NCI-H460 (cell line): ENCODE data around the gene SLC66A1. TPM values are rescaled to one million over a fixed set of nuclear protein-coding genes. Genes with fewer than 3 reads are reported as not detected.

Source experiments
- DNase-seq: peaks from one replicate; pipeline ENCODE4 v3.0.0-alpha.2; 2016; ENCODE audit warnings: low read depth; ENCODE audit errors: extremely low read depth
- total RNA-seq: library from RNA; depleted of rRNA; stranded (reverse); fragments of >200 nt; shearing (Covaris generic); gene quantifications from 2 replicates; pipeline ENCODE4 v1.2.3, GENCODE V29; 2014

SLC66A1 gene
- total RNA-seq, 1 experiment from 2014 or later, result 10.5 TPM

DNA sequence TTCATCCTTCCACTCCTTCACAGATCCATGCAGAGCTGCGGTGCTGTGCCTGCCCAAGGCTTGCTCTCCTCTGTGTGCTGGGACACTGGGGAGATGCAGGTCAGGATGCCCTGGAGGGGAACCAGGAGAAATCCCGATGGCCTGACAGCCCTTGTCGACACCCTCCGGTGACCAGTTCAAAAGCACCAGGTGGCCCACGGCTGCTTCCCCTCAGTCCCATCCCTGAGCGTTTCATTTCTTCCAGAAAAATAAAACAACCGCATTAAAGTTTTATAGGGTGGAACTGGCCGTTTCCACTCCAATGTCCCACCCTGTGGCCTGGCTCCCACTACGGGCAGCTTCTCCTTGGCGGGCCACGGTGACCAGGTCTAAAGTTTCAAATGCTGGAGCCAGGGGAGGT, 48.3 kb downstream of the SLC66A1 start:
- no peak for DNase-seq

DNA sequence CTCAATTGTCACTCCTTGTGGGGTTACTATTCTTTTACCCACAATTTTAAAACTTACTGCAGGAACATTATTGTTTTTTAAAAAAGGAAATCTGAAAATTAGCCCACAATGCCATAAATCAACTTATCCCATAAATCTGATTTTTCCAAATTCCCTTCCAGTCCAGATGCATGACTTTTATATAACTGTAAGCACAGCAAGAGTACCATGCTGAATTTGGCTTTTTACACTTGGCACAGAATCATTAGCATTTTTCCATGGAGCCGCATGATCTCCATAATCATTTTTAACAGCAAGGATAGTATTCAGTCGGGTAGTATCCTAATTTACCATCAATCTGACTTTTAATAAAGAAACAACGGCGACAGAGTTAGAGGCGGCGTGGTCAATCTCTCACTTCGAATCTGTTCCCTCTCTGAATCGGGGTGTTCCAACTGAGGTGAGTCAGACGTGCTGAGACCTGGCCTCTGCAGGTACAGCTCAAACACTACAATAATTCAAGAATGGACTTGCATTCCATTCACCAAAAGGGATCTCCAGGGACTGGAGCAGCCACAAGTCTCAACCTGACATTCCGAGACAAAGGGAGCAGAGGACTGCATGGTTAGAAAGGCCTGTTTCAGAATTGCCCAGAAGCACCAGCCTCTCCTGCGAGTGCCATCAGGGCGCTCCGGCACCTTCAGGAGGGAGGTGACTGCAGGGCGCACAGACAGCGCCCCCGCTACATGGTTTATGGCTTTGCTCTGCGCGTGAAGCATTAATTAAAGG, 48.9 kb downstream of the SLC66A1 start:
- DNase-seq, result no peak

DNA sequence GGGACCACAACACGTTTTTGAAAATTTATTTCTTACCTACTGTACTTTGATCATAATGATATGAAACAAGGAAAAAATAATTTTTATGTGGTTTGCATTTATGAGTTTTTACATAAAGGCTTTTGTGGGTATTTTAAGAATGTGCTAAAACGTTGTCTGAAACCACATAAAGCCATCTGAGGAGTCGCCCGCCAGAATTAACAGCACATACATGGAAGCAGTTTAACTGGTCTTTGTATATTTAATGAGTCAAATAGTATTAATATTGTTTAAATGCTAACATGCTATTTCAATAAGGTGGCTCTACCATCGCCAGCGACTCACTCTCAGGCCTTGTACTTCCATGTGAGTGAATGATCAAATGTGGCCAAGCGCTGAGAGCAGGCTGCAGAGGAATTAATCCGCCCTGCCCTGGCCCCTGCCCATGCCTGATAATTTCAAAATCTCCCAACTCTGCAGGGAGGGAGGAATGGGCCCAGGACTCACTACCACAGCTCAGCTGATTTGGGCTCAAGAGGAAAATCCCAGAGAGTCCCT, 49.6 kb downstream of the SLC66A1 start:
- DNase-seq, result no peak

DNA sequence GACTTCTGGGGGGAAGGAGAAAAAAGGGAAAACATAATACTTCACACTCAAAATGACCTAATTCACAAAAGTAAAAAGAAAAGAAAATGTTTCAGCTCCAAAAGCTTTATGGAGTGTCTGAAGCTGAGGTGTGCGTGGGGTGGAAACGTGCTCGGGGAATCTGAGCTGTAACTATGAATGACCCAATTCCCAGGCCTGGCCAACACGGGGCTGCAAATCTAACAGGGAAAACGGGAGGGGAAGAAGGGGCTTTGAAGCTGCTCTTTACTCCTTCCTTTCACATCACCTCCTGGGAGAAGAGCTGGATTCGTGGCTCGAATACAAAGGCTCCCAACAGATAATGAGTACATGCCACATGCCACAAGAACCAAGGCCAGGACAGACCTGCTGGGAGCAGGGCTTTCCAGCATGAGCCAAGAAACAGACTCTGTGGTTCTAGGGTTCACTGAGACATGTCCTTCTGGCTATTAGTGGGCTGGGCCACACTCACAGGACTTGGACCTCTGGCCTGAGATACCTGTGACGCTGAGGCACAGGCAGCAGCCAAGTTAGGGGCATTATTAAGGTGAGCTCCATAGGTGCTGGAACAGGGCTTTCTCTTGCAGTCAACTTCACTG, 51.5 kb downstream of the SLC66A1 start:
- DNase-seq, result no peak

DNA sequence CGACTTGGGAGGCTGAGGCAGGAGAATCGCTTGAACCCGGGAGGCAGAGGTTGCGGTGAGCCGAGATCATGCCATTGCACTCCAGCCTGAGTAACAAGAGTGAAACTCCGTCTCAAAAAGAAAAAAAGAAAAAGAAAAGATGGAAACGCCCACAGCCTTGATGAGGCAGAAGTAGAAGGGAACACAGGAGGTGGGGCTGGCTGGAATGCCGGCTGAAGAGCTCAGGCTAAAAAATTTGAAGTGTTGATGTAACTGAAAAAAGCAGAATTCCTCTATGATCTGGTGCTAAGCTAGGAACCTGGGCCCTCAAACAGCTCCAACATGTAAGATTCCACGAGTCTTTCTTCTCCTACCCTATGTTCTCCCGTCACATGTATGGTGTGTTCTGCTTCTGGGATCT, 53.6 kb downstream of the SLC66A1 start:
- no peak for DNase-seq

DNA sequence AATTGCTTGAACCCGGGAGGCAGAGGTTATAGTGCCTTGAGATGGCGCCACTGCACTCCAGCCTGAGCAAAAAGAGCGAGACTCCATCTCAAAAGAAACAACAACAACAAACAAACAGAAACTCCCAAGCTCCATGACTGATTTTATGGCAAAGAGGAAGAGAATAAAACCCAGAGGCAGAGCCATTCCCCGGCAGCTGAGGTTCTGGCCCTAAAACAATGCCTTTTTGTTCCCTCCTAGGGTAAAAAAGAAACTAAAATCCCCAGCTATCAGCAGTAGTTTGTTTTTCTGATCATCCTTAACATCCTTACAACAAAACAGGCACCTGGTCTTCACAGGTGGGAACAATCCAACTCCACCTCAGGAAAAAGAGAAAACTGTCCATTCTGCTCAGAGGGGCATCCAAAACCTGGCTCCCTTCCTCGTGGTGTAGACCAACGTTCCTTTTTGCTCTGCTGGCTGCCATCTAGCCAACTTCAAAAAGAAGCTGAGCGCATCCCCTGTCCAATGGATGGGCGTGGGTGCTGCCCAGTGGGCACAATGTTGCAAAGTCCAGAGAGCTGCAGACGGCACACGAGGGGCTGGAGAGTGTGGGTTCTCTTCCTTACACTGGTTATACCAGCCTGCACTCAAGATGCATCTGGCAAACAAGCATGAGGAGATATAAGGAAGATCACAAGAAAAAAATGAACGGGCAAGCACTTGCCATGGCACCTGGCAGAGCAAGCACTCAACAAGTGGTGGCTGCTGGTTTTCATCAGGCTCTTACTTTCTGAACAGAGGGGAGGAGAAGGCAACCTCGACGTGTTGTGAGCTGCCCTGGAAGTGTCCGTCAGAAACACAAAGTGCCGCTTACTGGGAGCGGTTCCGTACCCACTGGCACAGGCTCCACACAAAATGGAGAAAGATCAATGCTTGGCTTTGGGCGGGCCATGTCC, 54.7 kb downstream of the SLC66A1 start:
- DNase-seq, result no peak

DNA sequence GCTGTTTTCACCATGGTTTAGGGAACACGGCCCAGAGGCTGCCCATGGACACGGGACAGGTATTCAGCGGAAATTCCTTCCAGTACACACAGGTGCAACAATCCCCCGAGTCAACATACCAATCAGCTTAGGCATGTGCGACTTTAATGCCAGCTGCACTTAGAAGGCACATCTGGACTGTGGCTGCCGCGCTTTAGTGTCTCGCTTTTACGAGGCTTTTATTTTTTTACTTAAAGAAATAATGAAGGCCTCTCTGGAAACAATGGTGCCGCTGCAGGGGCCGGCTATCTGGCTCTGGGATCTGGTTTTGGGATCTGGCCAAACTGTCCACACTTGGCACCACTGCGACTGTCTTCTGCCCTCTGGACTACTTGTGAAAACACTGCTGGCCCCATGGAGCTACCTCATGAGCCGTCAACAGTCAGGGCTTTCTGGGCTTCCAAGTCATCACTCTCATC, 55.5 kb downstream of the SLC66A1 start:
- no peak for DNase-seq

DNA sequence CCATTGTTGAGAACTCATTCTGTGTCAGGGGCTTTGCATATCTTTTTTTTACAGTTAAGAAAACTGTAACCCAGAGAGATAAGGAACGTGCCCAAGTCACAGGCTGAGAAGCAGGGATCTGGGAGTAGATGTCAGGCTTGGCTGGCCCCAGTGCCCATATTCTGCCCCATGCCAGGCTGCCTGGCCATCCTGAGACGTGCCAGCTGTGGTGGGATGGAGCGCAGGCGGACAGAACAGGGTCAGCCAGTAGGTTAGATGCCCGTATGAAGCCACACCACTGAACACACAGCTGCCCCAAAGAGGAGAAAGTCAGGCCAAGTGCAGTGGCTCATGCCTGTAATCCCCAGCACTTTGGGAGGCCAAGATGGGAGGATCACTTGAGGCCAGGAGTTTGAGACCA, 55.9 kb downstream of the SLC66A1 start:
- no peak for DNase-seq

DNA sequence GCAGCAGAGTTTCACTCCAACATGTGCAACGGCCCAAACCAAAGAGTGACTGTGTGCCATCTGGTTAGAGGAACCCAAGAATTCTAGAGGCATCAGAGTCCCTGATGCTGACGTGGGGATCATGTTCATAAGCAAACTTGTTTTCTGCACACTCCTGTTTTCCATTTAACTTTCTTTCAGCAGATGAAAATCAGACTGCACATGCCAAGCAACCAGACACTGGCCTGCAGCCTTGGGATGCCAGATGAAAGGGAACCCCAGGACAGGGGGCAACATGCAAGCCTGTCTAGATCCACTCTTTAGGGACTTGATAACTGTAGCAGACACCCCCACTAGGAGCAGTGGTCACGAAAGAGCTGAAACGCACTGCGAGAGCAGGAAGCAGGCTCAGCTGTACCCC, 56.8 kb downstream of the SLC66A1 start:
- no peak for DNase-seq

DNA sequence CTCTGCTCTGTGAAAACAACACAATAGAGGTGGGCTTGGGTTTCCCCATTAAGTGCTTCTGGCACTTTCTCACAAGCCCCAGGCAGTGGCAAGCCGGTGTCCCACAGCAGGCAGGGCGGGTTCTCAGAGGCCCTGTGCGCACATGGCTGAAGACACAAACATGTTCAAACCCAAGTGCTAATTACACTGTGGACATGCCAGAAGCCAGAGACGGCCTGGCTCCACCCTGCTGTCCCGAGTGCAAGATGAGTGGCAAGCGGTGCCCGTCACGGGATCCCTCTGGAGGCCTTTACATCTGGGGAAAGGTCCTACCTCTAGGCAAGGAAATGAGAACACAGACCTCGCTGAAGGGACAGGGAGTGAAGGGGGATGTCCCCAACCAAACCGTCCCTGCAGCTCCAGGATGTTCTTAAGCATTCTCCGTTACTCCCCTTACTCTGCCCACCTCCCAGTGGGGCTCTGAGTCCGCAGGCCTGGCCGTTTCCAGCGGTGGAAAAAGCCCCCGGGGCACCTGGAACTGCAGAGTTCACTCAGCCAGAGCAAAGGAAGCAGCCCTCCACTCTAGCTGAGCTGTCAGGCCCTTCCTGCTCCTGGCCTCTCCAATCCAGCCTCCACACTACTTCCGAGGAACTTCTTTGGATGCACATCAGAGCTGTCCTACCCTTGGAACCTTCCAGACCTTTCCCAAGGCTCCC, 57.4 kb downstream of the SLC66A1 start:
- DNase-seq, result no peak

DNA sequence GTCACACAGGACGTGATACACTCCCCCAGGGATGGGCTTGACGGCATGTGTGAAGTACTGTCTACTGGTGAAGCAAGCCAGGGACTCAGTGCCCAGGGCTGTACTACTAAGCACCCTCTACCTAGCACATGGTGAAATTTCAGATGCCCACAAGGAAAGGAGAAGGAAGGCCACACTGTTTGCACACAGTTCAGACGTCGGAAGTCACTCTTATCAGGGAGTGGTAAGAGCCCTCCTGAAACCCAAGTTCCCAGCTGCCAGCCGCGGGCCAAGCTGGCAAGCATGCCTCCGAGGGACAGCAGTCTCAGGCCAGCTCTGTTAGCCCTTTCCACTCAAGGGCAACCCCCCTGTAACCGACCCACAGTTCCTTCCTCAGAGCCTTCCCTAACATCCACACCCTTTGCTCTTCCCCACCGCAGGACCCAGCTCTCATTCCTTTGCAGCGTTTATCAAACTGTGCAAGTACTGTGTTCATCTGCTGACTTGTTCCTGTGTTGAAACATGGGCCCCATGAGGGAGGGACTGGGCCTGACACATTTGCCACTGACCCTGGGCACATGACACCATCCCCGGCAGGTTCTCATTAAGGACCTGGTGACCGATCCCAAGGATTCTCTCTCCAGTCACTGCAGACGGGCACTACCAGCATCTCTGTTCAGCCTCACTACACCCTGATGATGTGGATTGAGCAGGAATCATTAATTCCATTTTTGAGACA, 58.5 kb downstream of the SLC66A1 start:
- DNase-seq, result no peak

DNA sequence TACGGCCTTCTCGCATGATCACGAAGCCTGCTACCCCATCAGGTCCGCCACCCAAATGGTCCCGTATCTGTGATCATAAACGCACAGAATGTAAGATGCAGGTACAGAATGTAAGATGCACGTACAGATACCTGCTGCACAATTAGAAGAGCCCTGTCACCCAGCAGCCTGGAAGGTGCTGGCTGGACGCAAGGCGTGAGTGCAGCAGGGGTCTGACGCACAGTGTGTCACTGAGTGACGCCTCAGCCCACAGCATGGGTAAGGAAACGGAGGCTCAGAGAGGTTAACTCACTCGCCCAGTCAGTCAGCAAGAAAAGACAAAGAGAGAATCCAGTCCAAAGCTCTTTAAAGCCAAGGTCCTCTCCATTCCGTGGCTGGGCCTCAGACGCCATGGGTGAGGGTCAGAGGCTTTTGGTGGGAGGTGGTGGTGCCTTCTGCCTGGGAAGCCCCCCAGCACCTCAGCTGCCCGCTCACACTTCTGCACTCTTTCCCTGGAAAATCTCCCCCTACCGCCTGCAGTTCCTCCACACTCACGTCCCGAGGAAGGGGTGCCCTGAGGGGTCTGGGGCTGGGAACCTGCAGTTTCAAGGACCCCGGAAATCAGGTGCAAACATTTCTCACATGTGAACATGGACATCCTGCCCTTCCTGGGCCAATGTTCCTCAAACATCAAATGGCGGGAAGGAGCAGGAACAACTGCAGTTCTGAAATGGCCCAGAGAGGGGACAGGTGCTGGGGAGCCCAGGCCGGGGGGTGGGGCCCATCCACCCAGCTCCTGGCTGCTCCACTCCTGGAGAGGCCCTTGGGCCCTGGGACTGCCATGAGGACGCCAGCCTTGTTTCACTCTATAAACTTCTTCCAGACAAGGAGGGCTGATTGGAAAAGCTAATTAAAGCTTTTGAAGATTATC, 59.4 kb downstream of the SLC66A1 start:
- no peak for DNase-seq

DNA sequence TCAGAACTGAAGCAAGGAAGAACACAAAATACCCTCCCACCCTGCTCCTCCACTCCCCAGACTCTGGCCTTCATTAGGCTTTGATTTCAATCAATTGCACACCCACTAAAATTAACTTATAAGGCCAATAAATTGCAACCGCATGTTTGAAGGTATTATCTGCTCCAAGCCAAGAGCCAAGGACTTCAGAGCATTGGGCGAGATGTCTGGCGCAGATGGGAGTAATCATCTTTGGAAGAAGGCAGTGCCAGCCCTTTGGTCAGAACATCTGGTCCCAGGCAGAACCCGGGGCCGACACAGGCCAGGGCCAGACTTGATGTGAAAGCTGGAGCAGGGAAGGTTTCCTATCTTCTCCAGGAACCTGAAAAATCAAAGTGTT, 60.0 kb downstream of the SLC66A1 start:
- DNase-seq, result no peak

DNA sequence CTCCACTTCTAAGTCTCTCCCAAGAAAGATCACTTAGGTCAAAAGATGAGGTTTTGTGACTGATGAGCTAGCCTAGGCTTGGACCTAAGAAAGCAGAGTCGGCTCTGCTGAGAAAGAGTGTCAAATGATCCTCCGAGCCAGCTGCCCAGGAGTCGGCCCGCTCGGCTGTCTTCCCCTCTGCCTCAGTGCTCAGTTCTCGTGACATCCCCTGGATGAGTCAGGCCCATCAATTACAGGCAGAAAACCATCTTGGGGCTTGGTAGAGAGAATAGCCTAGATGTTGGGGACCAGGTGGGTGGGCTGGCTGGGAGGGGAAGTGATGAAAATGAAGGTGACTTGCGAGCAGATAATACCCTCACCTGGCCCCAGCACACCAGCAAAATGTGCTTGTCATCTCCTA, 60.5 kb downstream of the SLC66A1 start:
- DNase-seq, result no peak

DNA sequence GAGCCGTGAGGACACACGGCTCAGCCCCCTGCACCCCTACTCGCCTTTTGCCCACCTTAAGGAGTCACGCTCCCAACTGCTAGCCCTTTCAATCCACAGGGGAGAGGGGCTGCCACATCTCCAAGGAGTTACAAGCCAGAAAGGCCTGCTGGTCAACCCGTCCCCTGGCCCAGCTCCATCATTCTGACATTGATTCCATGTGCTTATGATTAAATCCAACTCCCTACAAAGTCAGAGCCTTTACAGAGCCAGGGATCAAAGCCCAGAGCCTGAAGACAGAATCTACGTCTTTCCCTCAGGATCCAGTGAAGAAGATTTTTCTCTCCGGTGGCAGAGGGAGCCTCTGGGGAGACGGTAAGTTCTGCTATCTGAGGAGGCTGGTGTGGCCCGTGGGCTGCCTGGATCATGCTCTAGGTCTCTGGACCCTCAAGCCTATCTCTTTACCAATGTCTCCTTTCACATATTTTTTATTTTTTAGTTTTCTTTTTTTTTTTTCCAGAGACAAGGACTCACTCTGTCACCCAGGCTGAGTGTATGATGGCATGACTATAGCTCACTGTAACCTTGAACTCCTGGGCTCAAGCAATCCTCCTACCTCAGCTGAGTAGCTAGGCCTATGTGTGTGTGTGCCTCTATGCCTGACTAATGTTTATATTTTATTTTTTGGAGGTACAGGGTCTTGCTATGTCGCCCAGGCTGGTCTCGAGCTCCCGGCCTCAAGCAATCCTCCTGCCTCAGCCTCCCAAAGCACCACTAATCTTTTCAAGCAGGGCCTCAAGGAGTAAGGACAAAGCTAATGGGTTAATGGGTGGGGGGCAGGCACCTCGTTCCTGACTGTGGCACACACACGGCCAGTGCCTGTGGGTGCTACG, 61.3 kb downstream of the SLC66A1 start:
- no peak for DNase-seq

DNA sequence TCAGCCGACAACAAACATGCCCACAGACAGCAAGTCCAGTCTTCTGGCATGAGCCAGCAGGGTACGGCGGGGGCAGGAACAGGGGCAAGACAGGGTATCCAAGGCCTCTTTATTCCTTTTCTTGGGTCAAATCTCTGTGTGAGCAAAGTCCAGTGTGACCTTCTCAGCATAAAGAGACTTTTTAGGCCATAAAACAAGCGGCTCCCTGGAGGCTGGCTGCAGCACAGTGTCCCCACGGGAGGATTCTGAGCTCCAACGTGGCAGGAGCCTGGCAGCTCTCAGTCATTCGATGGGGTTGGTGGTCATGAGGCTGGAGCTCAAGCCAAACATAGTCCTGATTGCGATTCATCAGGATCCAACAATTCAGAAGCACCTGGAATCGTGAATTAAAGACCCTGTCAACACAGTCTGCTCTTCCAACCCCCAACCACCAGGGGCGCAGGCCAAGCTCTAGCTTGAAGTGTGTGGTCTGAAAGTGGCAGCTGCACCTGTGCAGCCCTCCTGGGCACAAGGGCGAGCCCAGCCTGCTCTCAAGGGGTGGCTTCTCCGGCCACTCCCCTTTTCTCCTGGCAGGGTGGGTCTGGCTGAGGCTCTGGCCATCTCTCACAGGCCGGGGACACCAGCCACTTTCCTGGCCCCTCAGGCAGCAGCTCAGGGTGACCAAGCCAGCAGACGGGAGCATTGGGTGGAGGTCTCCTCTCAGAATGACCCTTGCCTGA, 62.1 kb downstream of the SLC66A1 start:
- DNase-seq, result no peak

DNA sequence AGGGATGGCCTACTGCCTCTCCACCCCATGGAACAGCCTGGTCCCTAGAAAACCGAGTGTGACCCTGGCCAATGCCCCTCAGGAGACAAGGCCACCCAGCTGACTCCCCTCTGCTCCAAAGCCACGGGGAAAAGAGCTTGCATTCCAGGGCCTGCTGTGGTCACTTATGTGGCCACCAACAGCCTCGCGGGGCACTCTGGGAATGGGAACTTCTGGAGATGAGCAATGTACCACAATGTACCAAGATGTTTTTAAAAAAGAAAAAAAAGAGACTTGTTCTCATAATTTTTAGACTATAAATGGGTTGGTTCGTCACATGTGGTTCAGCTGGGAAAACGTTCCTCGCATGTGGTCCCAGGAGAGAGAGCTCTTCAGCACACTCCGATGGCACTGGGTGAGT, 62.8 kb downstream of the SLC66A1 start:
- no peak for DNase-seq
